Activated CD4-positive, alpha-beta T cell treated with anti-CD3 and anti-CD28 coated beads, Interleukin-2, amount 50 U/mL, for 4 hours (primary cell): Measurements from ENCODE around the gene TMEM86B.

Experiments
- DNase-seq, 2 experiments: peaks; one replicate each; pipeline ENCODE4 v3.0.0-alpha.2; 2020

Gene TMEM86B

GRCh38 chr19:55257461-55258420 lies 29.2 kb upstream of the TMEM86B start:
- peak in 1 of 2 experiments; percentile 9 for DNase-seq

- DNase-seq, result no peak
Observed at GRCh38 chr19:55256562-55257460, 28.2 kb upstream of the TMEM86B start.

DNA sequence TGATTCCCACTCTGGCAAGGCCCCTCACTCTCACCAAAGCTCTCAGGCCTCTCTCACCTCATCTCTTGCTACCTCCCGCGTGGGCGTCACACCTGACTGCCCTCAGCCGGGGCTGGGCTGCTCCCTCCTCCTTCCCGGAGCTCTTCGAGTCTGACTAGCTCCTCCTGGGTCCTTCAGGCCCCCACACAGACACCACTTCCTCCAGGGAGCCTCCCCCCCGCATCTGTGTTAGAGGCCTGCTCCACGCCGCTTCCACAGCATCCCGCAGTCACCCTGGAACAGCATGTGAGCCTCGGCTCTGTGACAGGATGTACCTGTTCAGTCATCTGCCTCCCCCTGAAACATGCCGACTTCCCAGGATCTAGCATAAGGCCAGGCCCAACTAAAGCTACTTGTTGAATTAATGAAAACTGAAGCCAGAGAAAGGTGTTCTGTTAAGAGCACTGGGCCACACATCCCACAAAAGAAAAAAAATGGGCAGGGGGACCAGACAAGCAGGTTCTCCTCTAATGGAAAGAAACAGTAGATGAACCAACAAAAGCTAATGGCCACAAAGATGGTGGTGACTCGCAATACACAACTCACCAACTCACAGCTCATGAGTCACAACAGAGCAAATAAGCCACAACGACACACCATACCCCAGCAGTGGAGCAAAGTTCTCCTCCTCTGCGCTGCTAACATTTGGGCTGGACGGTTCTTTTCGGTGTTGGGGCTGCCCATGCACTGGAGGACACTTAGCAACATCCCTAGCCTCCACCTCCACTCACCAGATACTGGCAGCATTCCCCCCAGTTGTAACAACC lies 27.3 kb upstream of the TMEM86B start:
- DNase-seq, result peak; percentile 38 to 43

GRCh38 chr19:55254625-55254977 lies 26.0 kb upstream of the TMEM86B start:
- DNase-seq, result no peak

DNA sequence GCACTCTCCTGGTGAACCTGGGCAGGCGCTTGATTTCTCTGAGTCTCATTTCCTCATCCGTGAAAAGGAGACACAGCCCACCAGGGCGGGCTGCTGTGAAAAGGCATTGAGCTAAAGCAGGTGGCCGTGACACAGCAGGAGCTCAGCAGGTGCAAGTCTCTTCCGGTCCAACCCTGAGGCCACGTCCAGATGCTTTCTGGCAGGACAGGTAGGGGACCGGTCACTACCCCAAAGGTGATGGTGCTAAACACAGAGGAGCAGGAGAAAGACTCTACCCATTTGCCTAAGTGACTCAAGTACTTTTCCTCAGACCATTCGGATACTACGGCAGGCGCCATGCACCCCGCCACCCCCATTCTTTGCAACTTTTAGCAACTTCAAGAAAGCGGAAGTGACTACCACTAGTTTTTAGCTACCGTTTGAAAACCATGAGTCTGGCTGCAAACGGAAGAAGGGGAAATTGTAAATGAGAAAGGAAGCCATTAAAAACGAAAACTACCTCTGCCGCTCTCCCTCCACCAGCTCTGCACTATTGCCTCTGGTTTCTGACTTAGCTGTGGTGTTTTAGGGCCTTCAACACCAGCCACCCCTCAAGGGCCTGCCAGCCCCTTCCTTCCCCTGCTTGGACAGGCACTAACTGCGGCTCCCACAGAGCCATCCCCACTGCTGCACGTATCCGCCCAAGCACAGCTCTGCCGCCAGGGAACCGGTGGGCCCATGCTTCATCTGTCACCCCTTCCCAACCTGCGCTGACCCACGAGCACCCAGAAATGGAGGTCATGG lies 25.5 kb upstream of the TMEM86B start:
- DNase-seq, result peak; percentile 44 to 55

GRCh38 chr19:55252760-55253663 lies 24.4 kb upstream of the TMEM86B start:
- no peak for DNase-seq

- peak; percentile 27 to 29 for DNase-seq
Observed at GRCh38 chr19:55251341-55252081, 22.9 kb upstream of the TMEM86B start.

DNA sequence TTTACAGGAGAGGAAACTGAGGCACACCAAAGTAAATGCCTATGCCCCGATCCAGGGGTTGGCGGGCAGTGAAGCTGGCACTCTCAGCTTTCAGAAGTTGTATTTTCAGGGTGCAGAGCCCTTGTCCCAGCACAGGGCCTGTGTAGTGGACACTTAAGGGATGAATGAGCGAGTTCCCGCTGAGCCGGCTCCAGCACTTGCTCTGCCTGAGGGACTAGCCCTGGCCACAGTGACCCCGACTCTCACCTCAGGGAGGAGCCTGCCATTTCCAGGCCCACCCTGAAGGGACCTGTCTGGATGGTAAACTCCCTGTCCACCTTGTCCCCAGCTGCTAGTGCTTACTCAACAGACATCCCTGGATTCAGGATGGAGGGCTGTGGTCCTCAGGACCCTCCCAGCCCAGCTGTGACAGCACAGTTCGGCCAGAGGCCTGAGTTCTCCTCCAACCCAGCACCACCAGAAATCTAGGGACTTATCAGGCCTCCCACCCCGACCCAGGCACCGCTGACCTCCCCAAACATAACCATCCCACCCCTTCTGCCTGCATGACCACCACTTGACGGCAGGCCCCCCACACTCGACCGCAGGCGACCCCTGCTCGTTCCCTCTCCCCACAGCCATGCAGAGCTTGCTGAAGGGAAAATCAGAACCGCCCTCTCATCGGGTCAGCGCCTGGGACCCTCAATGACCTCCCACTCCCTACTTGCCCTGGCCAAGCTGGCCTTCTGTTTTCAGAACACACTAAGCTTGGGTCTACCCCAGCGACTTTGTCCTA lies 21.9 kb upstream of the TMEM86B start:
- DNase-seq, result no peak

- DNase-seq, result no peak
Observed at GRCh38 chr19:55249841-55250240, 21.3 kb upstream of the TMEM86B start.

- no peak for DNase-seq
Observed at GRCh38 chr19:55248704-55249103, 20.1 kb upstream of the TMEM86B start.

DNA sequence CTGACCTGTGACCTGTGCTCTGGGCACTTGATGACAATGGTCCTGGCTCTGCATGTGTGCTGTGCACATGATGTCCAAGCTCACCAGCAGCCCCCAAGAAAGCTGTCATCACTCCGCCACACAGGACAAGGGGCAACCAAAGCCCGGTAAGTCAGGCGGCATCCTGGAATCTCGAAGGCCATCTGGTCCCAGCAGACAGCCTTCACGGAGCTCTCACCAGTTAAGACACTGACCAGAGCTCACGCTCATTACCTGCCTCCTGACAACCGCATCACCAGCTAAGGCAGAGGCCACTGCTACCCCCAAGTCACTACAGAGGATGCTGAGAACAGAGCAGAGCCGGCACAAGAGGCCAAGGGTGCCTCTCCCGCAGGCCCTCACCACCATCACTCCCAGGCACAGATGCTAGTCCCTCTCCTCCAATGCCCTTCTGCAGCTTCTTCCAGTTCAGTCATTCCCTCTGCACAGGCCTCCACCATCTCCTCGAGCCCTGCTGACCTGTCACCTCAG lies 19.7 kb upstream of the TMEM86B start:
- no peak for DNase-seq

DNA sequence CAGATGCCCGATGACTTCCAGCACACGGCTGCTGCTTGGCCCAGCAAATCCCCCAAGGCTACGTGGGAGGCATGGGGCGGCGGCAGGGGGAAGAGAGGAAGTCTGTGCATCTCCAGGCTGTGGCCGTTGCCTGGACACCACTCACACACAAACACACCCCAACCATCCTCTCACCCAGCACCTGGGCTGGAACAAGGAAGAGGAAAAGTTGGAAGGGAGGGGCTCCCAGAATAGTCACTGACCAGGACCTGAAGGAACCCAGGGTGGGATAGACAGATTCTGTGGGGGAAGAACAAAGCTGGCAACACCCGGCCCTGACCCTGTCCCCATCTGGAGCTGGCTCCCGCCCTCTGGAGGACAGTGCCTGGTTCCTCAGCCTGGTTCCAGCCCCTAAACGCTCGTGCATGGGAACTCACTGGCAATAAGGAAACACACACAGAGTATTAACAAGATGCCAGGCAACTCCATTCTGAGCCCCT lies 19.1 kb upstream of the TMEM86B start:
- no peak for DNase-seq

- no peak for DNase-seq
Observed at GRCh38 chr19:55246462-55247451, 18.2 kb upstream of the TMEM86B start.

- no peak for DNase-seq
Observed at GRCh38 chr19:55245236-55245904, 16.8 kb upstream of the TMEM86B start.

GRCh38 chr19:55244004-55244680 lies 15.6 kb upstream of the TMEM86B start:
- no peak for DNase-seq

- DNase-seq, result no peak
Observed at GRCh38 chr19:55242517-55242916, 14.0 kb upstream of the TMEM86B start.
